GM19395 (cell line): ENCODE measurements around the gene SORT1.
"Not testable (repeated sequence)": the region's sequence is repeated elsewhere in the genome, so short reads cannot be mapped to it uniquely, and the experiment has no call there.

Experiments
- ATAC-seq: cut with Tn5 transposase; IDR thresholded peaks from one replicate; pipeline ENCODE4 v1.9.1; 2021; ENCODE audit warnings: mild to moderate bottlenecking, moderate library complexity; ENCODE audit not compliant: unreplicated experiment

Gene SORT1

GRCh38 chr1:109300650-109301151 is 97.0 kb downstream of the SORT1 start:
- ATAC-seq: no peak

GRCh38 chr1:109299558-109300343 is 98.0 kb downstream of the SORT1 start:
- ATAC-seq: no peak

- no peak for ATAC-seq
These were observed 98.8 kb downstream of the SORT1 start for GRCh38 chr1:109298666-109299557.

- ATAC-seq: no peak
These were observed 100.9 kb downstream of the SORT1 start for GRCh38 chr1:109296782-109297181.

- ATAC-seq: no peak
These were observed 101.9 kb downstream of the SORT1 start for GRCh38 chr1:109295712-109296415.

GRCh38 chr1:109294481-109294880 is 103.2 kb downstream of the SORT1 start:
- no peak for ATAC-seq

- no peak for ATAC-seq
These were observed 104.7 kb downstream of the SORT1 start for GRCh38 chr1:109293026-109293425.

- no peak for ATAC-seq
These were observed 105.4 kb downstream of the SORT1 start for GRCh38 chr1:109292364-109292763.

GRCh38 chr1:109290998-109291397 is 106.7 kb downstream of the SORT1 start:
- no peak for ATAC-seq

- no peak for ATAC-seq
These were observed 107.6 kb downstream of the SORT1 start for GRCh38 chr1:109290137-109290536.

- not testable (repeated sequence) for ATAC-seq
These were observed 111.0 kb downstream of the SORT1 start for GRCh38 chr1:109286762-109287161.

- peak; percentile 54 for ATAC-seq
These were observed 113.7 kb downstream of the SORT1 start for GRCh38 chr1:109283748-109284600.

GRCh38 chr1:109282952-109283747 is 114.6 kb downstream of the SORT1 start, which contains the start of gene PSRC1:
Gene PSRC1 (minus strand): TSS chr1:109283145.
- ATAC-seq: peak; percentile 95

GRCh38 chr1:109282497-109282951 is 115.2 kb downstream of the SORT1 start:
- no peak for ATAC-seq

GRCh38 chr1:109281680-109282496 is 115.8 kb downstream of the SORT1 start:
- ATAC-seq: no peak

- ATAC-seq: no peak
These were observed 116.9 kb downstream of the SORT1 start for GRCh38 chr1:109280862-109281261.

GRCh38 chr1:109279615-109280278 is 118.0 kb downstream of the SORT1 start:
- no peak for ATAC-seq
